Pons (tissue), 1 donor: ENCODE data around the gene SNAPC5.
"Not testable (repeated sequence)": the region's sequence is repeated elsewhere in the genome, so short reads cannot be mapped to it uniquely, and the experiment has no call there.

ENCODE experiments used
- DNase-seq: peaks from one replicate; pipeline ENCODE4 v3.0.0-alpha.2; 2016; ENCODE audit warnings: low spot score

SNAPC5 gene, protein sequence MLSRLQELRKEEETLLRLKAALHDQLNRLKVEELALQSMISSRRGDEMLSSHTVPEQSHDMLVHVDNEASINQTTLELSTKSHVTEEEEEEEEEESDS

DNA sequence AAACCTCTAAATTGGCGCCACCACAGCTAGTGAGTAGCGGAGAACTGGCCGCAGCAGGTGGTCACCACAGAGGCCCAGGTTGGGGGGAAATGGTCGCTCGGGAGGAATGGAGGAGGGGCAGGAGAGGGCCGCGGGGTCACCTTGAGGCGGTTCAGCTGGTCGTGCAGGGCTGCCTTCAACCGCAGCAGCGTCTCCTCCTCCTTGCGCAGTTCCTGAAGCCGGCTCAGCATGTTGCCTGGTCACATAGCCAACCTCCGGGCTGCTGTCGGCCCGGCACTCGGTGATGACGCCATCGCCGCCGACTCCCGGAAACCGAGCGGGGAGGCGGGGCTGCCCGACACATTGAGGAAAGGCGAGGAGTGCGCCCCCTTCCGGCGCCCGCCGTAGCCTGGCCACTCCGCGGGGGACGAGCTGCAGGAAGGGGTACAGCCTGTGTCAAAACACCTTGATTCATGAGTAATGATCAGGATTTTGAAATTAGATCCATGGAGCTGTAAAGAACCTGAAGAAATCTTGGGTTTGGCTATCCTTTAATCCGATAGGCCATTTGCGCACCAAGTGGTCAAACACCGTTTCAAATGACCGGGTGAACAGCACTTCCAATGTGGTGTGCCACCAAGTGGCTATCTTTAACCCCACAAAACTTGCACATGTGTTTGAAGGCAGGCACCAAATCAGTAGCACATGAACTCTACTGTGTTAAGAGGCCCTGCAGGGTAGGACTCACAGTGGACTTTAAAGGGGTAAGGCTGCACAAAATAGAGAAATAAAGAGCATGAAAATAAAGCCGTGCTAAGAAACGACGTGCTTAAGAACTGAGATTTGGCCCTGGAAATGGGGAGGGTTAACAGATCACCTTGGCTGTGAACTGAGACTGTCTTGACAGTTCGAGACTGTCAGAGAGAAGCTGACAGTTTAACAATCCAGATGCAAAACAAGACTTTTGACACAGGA is at the start of gene SNAPC5:
Gene SNAPC5, minus strand, starts transcription at position 261 of the 954 bp plus-strand sequence. Its CDS starts 31 bp downstream, at position 230.
- DNase-seq = peak; percentile 90

DNA sequence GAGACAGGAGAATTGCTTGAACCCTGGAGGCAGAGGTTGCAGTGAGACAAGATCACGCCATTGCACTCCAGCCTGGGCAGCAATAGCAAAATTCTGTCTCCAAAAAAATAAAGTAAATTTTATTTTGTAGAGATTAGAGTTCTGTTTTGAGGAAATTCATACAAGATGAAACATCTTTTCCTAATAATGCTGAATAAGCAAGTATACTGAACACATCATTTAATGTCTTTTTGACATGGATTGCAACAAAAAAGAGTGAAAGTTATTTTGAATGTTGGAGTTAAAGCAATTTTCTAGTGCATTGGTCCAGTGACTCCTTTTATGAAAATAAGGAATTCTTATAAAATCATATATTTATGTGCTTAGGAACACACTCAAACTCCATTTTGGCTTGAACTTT is 47.7 kb upstream of the SNAPC5 start:
- no peak for DNase-seq

DNA sequence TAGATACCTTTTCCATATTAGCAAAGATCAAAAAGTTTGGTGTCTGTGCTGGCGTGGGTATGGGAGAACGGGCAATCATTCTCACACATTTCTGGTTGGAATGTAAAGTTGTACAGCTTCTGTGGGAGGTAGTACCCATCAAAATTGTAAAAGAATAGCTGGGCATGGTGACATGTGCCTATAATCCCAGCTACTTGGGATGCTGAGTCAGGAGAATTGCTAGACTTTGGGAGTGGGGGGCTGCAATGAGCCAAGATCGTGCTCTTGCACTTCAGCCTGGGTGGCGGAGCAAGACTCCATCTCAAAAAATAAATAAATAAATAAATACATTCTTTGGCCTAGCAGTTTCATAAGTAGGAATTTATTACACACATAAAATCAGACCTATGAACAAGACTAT is 45.3 kb upstream of the SNAPC5 start:
- DNase-seq = no peak

DNA sequence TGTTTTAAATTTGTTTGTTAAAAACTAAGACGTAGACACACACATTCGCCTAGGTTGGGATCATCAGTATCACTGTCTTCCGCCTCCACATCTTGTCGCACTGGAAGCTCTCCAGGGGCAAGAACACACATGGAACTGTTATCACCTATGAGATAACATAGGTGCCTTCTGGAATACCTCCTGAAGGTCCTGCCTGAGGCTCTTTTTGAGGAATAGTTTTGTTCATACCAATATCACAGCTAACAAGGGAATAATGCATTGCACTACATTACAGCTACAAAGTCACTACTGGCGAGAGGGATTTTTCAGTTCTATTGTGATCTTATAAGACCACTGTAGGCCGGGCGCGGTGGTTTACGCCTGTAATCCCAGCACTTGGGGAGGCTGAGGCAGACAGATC is 37.5 kb upstream of the SNAPC5 start:
- no peak for DNase-seq

DNA sequence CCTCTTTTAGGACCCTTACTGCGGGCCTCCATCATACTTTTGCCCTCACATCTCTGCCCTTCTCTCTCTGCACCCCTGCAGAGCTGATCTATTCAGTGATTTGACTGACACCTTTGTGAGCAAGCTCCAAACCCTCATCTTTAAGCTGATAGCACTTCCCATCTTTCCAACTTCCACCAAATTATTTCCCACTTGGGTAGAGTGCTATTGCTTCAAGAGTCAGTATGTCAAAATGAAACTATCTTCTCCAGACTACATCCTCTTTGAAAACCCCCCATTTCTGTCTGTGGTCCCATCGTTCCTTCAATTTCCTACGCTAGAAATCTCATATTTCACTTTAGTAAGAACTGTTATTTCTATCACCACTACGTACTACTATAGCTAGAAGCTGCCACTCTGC is 27.3 kb upstream of the SNAPC5 start:
- peak; percentile 14 for DNase-seq

DNA sequence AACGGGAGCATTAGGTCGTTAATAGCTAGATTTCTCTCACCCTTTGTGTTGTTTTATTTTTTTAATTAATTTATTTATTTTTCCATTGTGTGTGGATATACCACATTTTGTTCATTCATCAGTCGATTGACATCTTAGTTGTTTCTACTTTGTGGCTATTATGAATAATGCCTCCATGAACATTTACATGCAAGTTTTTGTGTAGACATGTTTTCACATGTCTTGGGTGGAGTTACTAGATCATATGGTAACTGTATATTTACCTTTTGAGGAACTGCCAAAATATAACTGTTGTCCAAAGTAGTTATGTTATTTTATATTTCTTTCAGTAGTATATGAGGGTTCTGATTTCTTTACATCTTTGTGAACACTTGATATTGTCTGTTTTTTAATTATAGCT is 26.4 kb upstream of the SNAPC5 start:
- no peak for DNase-seq

DNA sequence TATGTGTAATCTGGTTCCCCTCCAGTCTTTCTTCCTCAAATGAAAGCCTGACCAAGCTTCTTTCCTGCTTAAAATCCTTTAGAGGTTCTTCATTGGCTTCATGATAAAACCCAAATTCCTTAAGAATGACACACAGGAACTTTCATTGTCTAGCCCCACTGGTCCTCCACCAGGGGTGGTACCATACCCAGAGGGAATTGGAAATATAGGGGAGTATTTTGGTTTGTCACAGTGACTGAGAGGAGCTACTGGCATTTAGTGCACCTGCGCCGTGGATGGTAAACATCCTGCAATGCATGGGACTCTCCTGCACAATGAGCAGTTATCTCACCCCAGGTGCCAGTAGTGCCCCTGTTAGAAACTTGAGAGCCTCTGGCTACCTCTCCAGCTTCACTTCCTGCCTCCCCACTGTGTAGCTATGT is 18.4 kb upstream of the SNAPC5 start:
- DNase-seq = no peak

DNA sequence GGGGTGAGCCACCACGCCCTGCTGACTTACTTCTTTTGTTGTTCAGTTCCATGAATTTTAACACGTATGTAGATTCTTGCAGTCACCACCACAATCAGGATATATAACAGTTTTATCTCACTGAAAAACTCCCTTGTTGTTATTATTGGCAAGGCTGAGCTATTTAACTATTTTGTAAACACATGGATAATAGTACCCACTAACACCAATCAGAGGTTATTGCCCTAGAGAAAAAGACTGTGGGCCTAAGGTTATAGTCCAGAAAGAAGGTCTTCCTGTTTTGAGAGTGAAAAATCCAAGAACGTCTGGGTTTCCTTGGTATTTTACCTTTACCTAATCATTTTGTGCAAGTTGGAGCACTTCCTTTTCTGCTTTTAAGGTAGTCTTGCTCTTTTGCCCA is 17.0 kb upstream of the SNAPC5 start:
- DNase-seq = no peak

DNA sequence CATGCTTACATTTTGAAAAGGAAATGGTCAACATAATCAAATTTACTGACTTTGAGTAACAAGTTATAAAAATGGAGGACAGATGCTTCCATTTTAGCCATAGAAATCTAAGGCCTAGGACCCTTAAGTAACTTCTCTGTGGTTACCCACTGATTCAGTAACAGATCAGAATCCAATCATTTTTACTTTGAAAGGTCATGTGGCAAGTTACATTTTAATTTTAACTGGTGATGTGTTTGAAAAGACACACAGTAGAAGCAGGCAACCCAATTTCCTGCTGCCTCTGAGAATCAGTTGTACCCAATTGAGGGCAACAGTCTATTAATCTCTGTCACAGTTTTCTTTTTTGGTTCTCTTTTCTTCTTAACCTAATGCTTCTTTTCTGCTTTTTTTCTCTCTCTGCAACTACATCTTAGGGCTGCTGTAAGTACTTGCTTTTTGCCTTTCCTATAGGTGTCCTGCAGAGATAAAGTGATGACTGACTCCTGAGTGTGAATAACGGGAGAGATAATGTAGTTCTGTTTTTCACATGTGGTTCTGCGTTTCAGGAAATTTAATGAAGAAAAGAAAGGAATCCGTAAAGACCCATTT is 10.8 kb upstream of the SNAPC5 start:
- no peak for DNase-seq

DNA sequence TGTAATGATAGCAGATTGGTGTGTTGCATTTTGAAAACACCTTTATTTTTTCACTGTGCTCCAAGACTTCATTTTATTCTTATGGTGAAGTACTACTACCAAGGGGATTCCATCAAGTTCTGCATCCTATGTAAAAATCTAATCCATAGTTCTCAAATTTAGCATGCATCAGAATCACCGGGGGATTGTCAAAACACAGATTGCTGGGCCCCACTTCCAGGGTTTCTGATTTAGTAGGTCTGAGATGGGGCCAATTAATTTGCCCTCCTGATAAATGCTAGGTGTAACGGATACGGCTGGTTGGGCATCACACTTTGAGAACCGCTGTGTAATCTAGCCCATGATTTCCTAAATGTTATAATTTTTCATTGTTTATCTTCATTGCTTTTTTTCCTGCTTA is 8.3 kb upstream of the SNAPC5 start:
- no peak for DNase-seq

DNA sequence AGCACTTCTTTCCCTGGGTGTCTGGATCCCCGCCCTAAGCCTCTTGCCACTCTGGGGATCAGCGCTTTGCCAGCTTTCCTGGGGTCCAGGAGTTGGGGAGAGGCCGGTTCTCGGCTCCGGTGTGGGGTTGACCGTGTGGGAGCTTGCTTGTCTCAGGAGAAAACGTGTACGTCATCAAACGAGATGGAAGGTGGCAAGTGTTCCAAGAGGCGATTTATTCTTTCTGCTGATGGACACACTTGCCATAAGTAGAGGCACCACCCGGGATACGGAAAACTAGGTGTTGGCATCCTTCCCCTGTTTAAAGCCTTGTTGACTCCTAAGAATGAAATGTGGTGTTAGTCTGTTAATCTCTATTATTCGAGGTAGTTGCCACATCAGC is 7.9 kb upstream of the SNAPC5 start:
- DNase-seq = peak; percentile 22

DNA sequence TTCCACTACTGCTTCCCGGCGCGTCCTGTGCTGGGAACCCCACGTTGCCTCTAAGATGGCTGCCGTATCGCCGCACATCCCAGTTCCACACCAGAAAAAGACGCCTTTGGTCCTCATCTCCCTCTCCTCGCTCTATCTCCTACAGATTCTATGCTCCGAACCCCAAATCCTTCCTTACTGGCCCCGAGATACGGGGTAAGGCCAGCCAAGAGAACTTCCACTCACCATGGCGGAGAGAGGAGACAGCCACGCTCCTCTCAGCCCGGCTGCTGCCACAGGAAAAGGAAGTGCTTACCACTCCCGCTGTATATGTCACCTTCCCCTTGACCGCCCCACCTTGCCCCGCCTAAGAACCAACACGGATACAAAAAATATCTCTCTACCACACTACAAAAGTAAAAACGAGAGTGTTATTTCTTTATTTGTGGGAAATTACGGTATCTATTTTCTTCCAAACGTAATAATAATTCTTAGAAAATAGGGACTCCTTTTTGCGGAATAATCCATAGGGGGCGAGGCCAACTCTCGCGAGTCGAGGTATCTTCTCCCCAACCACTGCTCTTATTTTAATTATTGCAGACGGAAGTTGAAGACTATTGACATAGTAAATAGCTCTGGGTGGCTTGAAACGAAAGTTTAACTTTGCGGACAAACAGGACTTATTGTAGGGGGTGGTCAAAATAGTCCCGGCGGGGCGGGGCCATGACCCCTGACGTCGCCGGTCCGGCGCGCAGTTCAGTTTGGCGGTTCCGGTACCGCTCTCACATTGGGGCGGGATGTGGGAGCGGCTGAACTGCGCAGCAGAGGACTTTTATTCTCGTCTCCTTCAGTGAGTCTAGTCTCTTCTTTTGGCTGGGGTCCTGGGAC is 7.2 kb upstream of the SNAPC5 start, which contains the start of the genes RPL4 and ZWILCH:
Gene RPL4, minus strand, starts transcription at position 293 of the 867 bp plus-strand sequence. Its CDS starts 65 bp downstream, at position 228.
Gene ZWILCH, plus strand, starts transcription at position 764 of the 867 bp plus-strand sequence. Its CDS starts 13 bp downstream, at position 777.
- peak; percentile 82 for DNase-seq

DNA sequence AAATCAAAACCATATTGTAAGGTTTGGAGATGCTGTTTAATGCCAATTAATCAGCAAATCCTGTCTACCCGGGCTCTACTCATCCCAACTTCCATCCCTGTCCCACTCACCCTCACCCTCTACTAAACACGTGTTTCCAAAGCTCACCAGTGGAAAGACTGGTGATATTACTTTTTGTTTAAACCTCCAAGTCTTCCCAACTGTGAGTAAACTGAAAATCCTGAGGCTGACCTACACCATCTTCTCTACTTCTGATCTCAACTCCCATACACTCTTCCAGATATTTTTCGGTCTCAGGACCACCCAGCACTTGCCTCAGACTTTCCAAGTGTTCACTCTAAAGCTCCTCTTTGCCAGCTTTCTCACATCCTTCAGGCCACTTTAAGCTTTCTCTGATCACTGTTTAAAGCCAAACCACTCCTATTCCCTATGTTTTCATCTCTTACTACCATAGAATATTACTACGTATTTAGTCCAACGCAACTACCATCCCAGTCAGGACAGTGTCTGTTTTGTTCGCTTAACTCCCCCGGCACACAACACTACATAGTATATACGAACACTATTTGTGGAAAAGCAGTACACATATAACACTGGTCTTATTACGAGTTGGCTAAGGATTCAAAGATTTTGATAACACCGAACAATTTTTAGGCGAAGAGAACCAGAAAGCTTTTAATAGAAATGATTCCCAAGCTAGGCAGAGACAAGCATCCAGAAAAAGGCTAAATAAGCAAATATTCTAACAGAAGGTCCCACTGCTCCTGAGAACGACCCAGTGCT is 6.4 kb upstream of the SNAPC5 start:
- DNase-seq = no peak

DNA sequence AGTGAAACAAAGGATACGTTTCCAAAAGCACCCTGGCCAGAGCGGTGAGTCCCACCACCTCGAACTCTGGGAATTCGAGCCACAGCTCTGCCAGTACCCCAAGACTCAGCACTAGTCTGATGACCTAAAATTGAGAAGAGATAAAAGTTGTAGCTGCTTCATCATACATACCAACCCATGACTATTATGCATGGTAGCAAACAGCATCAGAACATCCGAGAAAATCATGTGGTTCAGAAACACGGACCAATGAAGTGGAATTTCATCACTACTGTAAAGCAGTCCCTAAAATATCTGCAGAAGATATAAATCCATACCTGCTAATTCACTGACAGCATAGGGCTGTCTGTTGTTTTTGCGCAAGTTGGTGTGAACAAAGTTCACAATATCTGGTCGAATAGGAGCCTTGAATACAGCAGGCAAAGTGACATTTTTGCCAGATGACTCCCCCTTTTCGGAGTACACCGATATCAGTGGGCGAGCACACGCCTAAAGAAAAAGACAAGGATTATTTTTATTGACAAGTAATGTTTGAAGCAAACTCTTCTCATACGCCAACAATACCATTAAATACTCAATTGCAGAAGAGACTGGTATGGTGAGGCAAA is 5.6 kb upstream of the SNAPC5 start:
- DNase-seq = not testable (repeated sequence)

DNA sequence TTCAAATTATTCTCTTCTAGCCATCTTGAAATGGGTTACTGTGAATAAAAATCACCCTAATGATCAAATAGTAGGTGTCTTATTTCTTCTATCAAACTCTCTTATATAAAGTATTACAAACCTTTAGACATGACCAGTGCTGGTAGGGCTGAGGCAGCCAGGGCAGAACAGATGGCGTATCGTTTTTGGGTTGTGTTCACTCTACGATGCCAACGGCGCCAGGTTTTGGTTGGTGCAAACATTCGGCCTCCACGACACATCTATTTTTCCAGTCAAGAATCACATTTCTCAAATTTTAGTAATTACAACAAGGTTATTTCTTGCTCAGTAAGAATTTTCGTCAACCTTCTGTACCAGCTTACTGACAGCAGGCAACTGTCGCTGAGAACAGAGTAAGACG is 4.9 kb upstream of the SNAPC5 start:
- DNase-seq = no peak

DNA sequence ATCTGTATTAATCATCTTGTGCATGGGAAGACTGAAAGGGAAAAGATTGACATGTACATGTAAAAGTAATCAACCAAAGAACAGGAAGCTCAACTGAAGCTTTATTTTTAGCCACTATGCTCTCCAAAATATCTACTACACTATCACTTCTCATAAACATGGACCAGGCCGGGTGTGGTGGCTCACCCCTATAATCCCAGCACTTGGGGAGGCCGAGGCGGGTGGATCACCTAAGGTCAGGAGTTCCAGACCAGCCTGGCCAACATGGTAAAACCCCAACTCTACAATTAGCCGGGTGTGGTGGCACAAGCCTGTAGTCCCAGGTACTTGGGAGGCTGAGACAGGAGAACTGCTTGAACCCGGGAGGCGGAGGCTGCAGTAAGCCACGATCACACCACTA is 2.8 kb upstream of the SNAPC5 start:
- DNase-seq = not testable (repeated sequence)

DNA sequence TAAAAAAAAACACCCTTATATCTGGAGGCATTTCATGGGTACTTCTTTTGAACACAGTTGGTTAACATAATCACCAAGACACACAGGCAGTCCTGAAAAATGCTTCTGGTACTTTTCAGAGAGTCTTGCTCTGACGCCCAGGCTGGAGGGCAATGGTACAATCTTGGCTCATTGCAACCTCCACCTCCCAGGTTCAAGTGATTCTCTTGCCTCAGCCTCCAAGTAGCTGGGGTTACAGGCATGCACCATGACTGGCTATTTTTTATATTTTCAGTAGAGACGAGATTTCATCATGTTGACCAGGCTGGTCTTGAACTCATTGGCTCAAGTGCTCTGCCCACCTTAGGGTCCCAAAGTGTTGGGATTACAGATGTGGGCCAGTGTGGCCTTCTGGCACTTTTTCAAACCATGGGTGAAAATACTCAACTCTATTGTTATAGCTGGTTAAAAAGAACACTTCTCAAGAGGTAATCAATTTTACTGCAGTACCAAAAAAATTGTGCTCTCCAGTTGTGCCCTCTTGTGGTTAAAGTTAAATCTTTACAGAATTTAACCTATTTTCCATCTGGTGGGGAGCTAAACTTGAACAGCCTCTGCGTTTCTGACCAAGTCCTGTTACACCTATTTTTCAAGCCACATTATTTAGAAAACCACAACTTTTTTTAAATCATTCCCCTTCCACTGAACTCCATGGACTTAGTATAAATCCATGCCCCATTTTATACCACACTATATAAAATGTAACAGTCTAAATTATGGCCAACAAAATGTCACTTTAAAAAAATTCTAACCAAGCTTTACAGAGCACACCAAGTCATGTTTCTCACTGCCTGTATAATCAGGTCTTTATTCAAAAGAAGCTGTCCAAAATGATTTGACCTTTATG is 1.2 kb upstream of the SNAPC5 start:
- peak; percentile 32 for DNase-seq

DNA sequence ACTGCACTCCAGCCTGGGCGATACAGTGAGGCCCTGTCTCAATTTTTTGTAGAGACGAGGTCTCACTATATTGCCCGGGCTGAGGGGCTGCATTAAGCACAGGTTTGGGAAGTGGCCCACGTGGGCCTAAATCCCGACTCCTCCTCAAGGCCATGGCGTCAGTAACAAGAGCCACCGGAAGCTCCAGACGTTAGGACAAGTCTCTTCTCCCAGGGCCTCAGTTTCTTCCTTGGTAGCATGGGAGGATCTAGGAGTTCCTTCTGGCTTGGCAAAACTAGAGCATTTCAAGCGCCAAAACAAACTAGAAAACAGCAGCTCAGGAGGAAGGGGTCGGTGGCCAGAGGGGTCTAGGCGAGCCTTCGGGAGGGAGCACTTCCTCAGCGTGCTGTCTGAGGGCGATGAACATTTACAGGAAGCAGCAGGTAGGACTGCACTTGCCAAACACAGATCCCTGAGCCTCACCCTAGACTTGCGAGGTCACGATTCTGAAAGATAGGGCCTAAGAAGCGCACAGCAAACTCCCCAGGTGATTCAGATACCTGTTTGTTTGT is 536 bp downstream of the SNAPC5 start:
- peak; percentile 30 for DNase-seq

DNA sequence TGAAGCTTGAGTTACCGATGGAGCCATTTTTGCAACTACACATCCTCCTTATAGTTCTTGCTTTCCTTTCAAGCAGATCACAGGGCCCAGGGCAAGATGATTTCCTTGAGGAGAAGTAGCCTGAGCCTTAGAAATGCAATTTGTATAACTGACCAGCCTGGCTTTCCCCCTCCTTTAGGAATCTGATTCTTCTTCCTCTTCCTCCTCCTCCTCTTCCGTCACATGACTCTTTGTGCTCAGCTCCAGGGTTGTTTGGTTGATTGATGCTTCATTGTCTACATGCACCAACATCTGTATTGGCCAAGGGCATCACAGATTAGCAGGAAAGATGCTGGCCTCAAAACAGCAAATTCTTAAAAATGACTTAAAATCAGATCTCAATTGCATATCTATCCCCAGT is 3.3 kb downstream of the SNAPC5 start:
- no peak for DNase-seq
